ENCODE data around the gene SPPL2C.

Gene SPPL2C

GRCh38 chr17:45874151-45874550 lies 29.5 kb downstream of the SPPL2C start:
- no peak for DNase-seq (ENCODE audit: low read depth in 2 of 3, low spot score in 1 of 3)

- no peak for DNase-seq (ENCODE audit: low read depth in 2 of 3, low spot score in 1 of 3)
Measured at GRCh38 chr17:45876539-45876938, 31.9 kb downstream of the SPPL2C start.

GRCh38 chr17:45877467-45877866 lies 32.8 kb downstream of the SPPL2C start:
- DNase-seq (ENCODE audit: low read depth in 2 of 3, low spot score in 1 of 3) = no peak

GRCh38 chr17:45883063-45883462 lies 38.4 kb downstream of the SPPL2C start:
- DNase-seq (ENCODE audit: low read depth in 2 of 3, low spot score in 1 of 3) = no peak

GRCh38 chr17:45886852-45887251 lies 42.2 kb downstream of the SPPL2C start:
- DNase-seq (ENCODE audit: low read depth in 2 of 3, low spot score in 1 of 3) = no peak

- no peak for DNase-seq (ENCODE audit: low read depth in 2 of 3, low spot score in 1 of 3)
Measured at GRCh38 chr17:45888392-45888791, 43.7 kb downstream of the SPPL2C start.

GRCh38 chr17:45889579-45889978 lies 44.9 kb downstream of the SPPL2C start:
- DNase-seq (ENCODE audit: low read depth in 2 of 3, low spot score in 1 of 3) = no peak

GRCh38 chr17:45893725-45894021 lies 49.0 kb downstream of the SPPL2C start:
- DNase-seq (ENCODE audit: low read depth in 2 of 3, low spot score in 1 of 3) = no peak

- DNase-seq (ENCODE audit: low read depth in 2 of 3, low spot score in 1 of 3) = peak; percentile 66 to 77 (median 73)
Measured at GRCh38 chr17:45894022-45894784, 49.5 kb downstream of the SPPL2C start, which contains the start of gene MAPT. TSS of gene MAPT (plus strand) at chr17:45894554. CDS start at chr17:45962338, 67,784 bp downstream.

- no peak for DNase-seq (ENCODE audit: low read depth in 2 of 3, low spot score in 1 of 3)
Measured at GRCh38 chr17:45895304-45895968, 50.8 kb downstream of the SPPL2C start.

- DNase-seq (ENCODE audit: low read depth in 2 of 3, low spot score in 1 of 3) = no peak
Measured at GRCh38 chr17:45895969-45896785, 51.5 kb downstream of the SPPL2C start.

Measured in stimulated activated CD4-positive, alpha-beta T cell treated with anti-CD3 and anti-CD28 coated beads, Interleukin-12 subunit alpha, Interleukin-12 subunit beta, amount 100 ng/mL, for 48 hours (primary cell).